CD4-positive, alpha-beta T cell treated with Interleukin-2 at 100 ng/mL for 4 hours (primary cell): Measurements from ENCODE around the gene PTPRK.

Experiments used
- DNase-seq: peaks from one replicate; pipeline ENCODE4 v3.0.0-alpha.2; 2020; ENCODE audit warnings: low spot score

The PTPRK gene

GRCh38 chr6:128343706-128344105 is 176.7 kb downstream of the PTPRK start:
- DNase-seq = no peak

- no peak for DNase-seq
Observed at GRCh38 chr6:128339635-128340450, 180.6 kb downstream of the PTPRK start.

GRCh38 chr6:128337619-128338018 is 182.8 kb downstream of the PTPRK start:
- DNase-seq = no peak

- no peak for DNase-seq
Observed at GRCh38 chr6:128336436-128337095, 183.8 kb downstream of the PTPRK start.

- DNase-seq = no peak
Observed at GRCh38 chr6:128335963-128336362, 184.4 kb downstream of the PTPRK start.

- no peak for DNase-seq
Observed at GRCh38 chr6:128333581-128334223, 186.7 kb downstream of the PTPRK start.

- peak; percentile 58 for DNase-seq
Observed at GRCh38 chr6:128327890-128328289, 192.5 kb downstream of the PTPRK start.

GRCh38 chr6:128323011-128323410 is 197.4 kb downstream of the PTPRK start:
- DNase-seq = no peak

- no peak for DNase-seq
Observed at GRCh38 chr6:128319946-128320345, 200.5 kb downstream of the PTPRK start.

- no peak for DNase-seq
Observed at GRCh38 chr6:128319157-128319556, 201.2 kb downstream of the PTPRK start.

GRCh38 chr6:128316258-128316929 is 204.0 kb downstream of the PTPRK start:
- DNase-seq = no peak

GRCh38 chr6:128314190-128314589 is 206.2 kb downstream of the PTPRK start:
- no peak for DNase-seq

- no peak for DNase-seq
Observed at GRCh38 chr6:128311944-128312570, 208.3 kb downstream of the PTPRK start.

GRCh38 chr6:128310451-128310850 is 209.9 kb downstream of the PTPRK start:
- DNase-seq = no peak

GRCh38 chr6:128307671-128308070 is 212.7 kb downstream of the PTPRK start:
- no peak for DNase-seq

GRCh38 chr6:128305976-128306375 is 214.4 kb downstream of the PTPRK start:
- no peak for DNase-seq

GRCh38 chr6:128305228-128305627 is 215.2 kb downstream of the PTPRK start:
- DNase-seq = no peak

- no peak for DNase-seq
Observed at GRCh38 chr6:128303870-128304269, 216.5 kb downstream of the PTPRK start.

- DNase-seq = no peak
Observed at GRCh38 chr6:128302942-128303341, 217.5 kb downstream of the PTPRK start.

GRCh38 chr6:128295670-128296069 is 224.7 kb downstream of the PTPRK start:
- no peak for DNase-seq

- no peak for DNase-seq
Observed at GRCh38 chr6:128290221-128290620, 230.2 kb downstream of the PTPRK start.

- DNase-seq = no peak
Observed at GRCh38 chr6:128284128-128284527, 236.3 kb downstream of the PTPRK start.
